SIG-M5 treated with dmso at 0.1 percent for 504 hours (cell line): ENCODE data around the gene HBD.

Source experiments
- DNase-seq: peaks from one replicate; lab custom pipeline; 2025; ENCODE audit not compliant: unreplicated experiment; lab: John Stamatoyannopoulos, UW

Gene HBD

DNA sequence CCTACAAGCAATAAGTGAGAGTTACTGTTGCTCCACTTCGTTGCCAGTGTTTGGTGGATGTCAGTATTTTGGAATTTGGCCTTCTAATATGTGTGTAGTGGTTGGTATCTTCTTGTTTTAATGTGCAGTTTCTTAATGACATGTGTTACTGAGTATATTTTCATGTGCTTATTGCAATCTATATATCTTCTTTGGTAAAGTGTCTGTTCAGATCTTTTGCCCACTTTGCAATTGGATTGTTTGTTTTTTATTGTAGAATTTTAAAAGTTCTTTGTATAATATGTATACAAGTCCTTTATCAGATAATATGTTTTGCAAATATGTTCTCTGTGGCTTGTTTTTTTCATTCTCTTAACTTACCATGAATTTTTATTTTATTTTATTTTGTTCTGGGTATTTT, 41.5 kb downstream of the HBD start:
- no peak for DNase-seq

DNA sequence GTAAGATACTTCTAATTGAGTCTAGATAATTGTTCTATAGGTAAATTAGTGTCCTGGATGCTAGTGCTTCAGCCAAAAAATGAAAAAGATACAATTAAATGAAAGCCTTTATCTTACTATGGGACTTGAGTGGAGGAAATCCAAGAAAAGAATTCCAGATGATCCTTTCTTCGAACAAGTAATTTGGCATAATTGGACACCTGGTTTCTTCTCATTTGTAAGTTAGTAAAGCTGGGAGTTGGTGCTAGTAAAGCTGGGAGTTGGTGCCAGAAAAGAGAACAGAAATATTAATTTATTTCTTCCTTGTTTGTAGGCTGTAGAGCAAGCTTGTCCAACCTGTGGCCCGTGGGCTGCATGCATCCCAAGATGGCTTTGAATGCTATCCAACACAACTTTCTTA, 46.1 kb downstream of the HBD start:
- DNase-seq, result no peak
